MM.1S (cell line): ENCODE measurements around the gene AMOTL1.

Source experiments
- CTCF ChIP-seq: fragments of 300-600 bp; sonication (generic); IDR thresholded peaks from 2 replicates; pipeline ENCODE4 v1.5.1; 2016; ENCODE audit warnings: antibody characterized with exemption, low read length, mixed read lengths
- EZH2 ChIP-seq: fragments of 300-600 bp; sonication (generic); optimal IDR thresholded peaks from 2 replicates; pipeline ENCODE3; 2017; ENCODE audit warnings: low read depth, mild to moderate bottlenecking, antibody characterized with exemption, low read length, mixed read lengths
- EZH2phosphoT487 ChIP-seq: fragments of 300-600 bp; sonication (generic); IDR thresholded peaks from 2 replicates; pipeline ENCODE4 v1.6.1; 2018; ENCODE audit warnings: antibody characterized with exemption, low read length

DNA sequence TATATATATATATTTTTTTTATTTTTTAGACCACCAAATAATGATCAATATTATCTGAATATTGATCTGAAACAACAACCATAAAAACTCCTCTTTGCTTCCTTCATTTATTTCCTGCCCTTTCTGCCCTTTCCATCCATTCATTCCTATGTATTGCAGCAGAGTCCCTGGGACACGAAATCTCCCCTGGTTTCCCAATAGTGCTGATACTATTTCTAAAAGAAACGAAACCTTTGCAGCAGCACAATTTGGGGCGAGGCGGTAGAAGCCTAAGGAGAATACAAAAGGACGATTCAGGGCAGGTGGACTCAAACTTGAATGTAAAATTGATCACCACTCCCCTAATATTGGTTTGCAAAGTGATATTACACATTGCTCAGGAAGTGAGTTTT, 16.9 kb upstream of the AMOTL1 start:
- TF ChIP-seq CTCF: no peak
- TF ChIP-seq EZH2: no peak
- TF ChIP-seq EZH2phosphoT487: no peak
